AG04449 (cell line): Measurements from ENCODE around the gene FAM200A.
"Not testable (repeated sequence)": the region's sequence is repeated elsewhere in the genome, so short reads cannot be mapped to it uniquely, and the experiment has no call there.

ENCODE experiments used
- CTCF ChIA-PET: fragments of 350-600 bp; formaldehyde crosslinking; extraction: SDS; loops from one replicate; lab custom pipeline; 2021; ENCODE audit warnings: antibody characterized with exemption; lab: Yijun Ruan, JAX
- POLR2A ChIA-PET: fragments of 400-600, 350-600 bp; formaldehyde crosslinking; extraction: SDS; loops from one replicate; lab custom pipeline; 2020; ENCODE audit warnings: antibody characterized with exemption, inconsistent platforms; lab: Yijun Ruan, JAX
- DNase-seq: peaks from one replicate; pipeline ENCODE4 v3.0.0-alpha.2; 2010; ENCODE audit warnings: low read depth, low spot score
- H3K4me3 ChIP-seq: 2 replicates; pipeline ENCODE4 v1.5.1; 2011; ENCODE audit warnings: low read depth, mild to moderate bottlenecking, control low read depth, low read length
- CTCF ChIP-seq: IDR thresholded peaks from one replicate; pipeline ENCODE4 v1.5.1; 2011; ENCODE audit warnings: mild to moderate bottlenecking, moderate library complexity, low read length, control low read depth, inconsistent platforms; ENCODE audit not compliant: insufficient read depth; ENCODE audit errors: missing control alignments

The FAM200A gene

GRCh38 chr7:99571768-99572167 lies 19.9 kb upstream of the FAM200A start:
- CTCF ChIA-PET, result no interaction called here
- POLR2A ChIA-PET, result no interaction called here
- DNase-seq, result no peak
- no peak overlapping the region for H3K4me3 ChIP-seq
- no peak for TF ChIP-seq CTCF

GRCh38 chr7:99568770-99569169 lies 16.9 kb upstream of the FAM200A start:
- H3K4me3 ChIP-seq, DNase-seq, POLR2A ChIA-PET, CTCF ChIA-PET: not testable (repeated sequence)

GRCh38 chr7:99563650-99564049 lies 11.7 kb upstream of the FAM200A start:
- CTCF ChIA-PET, result interaction anchor here (1.3 to 1.6 kb wide), 3 partner anchors 9 to 430 kb away, joined by 3 to 4 read pairs (median 3); partner anchors contain the start of gene ZSCAN25
- POLR2A ChIA-PET, result interaction anchor here (1.0 kb wide), 1 partner anchor 17 kb away, joined by 3 read pairs; no protein-coding TSS in a partner anchor
- TF ChIP-seq CTCF, result no peak
- DNase-seq, result peak; percentile 67
- H3K4me3 ChIP-seq, result no peak overlapping the region

GRCh38 chr7:99562832-99563231 lies 10.9 kb upstream of the FAM200A start:
- no peak overlapping the region for H3K4me3 ChIP-seq
- no peak for TF ChIP-seq CTCF
- CTCF ChIA-PET, result interaction anchor here (1.3 to 1.5 kb wide), 2 partner anchors 10 to 54 kb away, joined by 3 to 4 read pairs; partner anchors contain the start of gene ZSCAN25
- POLR2A ChIA-PET, result interaction anchor here (1.0 kb wide), 1 partner anchor 18 kb away, joined by 3 read pairs; no protein-coding TSS in a partner anchor
- peak; percentile 98 for DNase-seq

- CTCF ChIA-PET, result interaction anchor here (1.5 kb wide), 1 partner anchor 11 kb away, joined by 4 read pairs; no protein-coding TSS in a partner anchor
- POLR2A ChIA-PET, result no interaction called here
- no peak for TF ChIP-seq CTCF
- DNase-seq, result no peak
- no peak overlapping the region; the same call in 1 of the 2 replicates for H3K4me3 ChIP-seq
Measured at GRCh38 chr7:99562114-99562784, 10.3 kb upstream of the FAM200A start.

GRCh38 chr7:99561737-99562051 lies 9.8 kb upstream of the FAM200A start:
- H3K4me3 ChIP-seq, result no peak overlapping the region
- no peak for DNase-seq
- no peak for TF ChIP-seq CTCF
- POLR2A ChIA-PET, result no interaction called here
- CTCF ChIA-PET, result interaction anchor here (1.0 kb wide), 1 partner anchor 18 kb away, joined by 3 read pairs; no protein-coding TSS in a partner anchor
